WTC11 (cell line): Measurements from ENCODE around the gene PHF21B. TPM values are rescaled to one million over a fixed set of nuclear protein-coding genes. Genes with fewer than 3 reads are reported as not detected.

Experiments
- ATAC-seq: fragments of 200-7000 bp; cut with Tn5 transposase; 2 replicates; pipeline ENCODE4 v1.10.0; 2021; ENCODE audit warnings: mild to moderate bottlenecking, moderate library complexity
- CTCF ChIA-PET: fragments of 300-600 bp; sonication (Branson Sonifier 250); formaldehyde crosslinking; loops from one replicate; lab custom pipeline; 2021; ENCODE audit warnings: antibody characterized with exemption; lab: Charles Lee
- POLR2A ChIA-PET: fragments of 350-600 bp; sonication (Branson Sonifier 250); formaldehyde crosslinking; loops from one replicate; lab custom pipeline; 2021; ENCODE audit warnings: antibody characterized with exemption; lab: Charles Lee
- DNase-seq: peaks from one replicate; pipeline ENCODE4 v3.0.0; 2021; ENCODE audit warnings: low spot score
- H3K27ac Mint-ChIP-seq: 2 replicates; pipeline ENCODE4 v1.8.0; 2021; ENCODE audit warnings: mixed read lengths
- H3K27me3 Mint-ChIP-seq: 2 replicates; pipeline ENCODE4 v1.8.0; 2021; ENCODE audit warnings: low read depth, mild to moderate bottlenecking, moderate library complexity, mixed read lengths
- H3K36me3 Mint-ChIP-seq: 2 replicates; pipeline ENCODE4 v1.8.0; 2021; ENCODE audit warnings: mixed read lengths
- H3K4me1 Mint-ChIP-seq: 2 replicates; pipeline ENCODE4 v1.8.0; 2022; ENCODE audit warnings: mixed read lengths
- H3K4me3 Mint-ChIP-seq: 2 replicates; pipeline ENCODE4 v1.8.0; 2021; ENCODE audit warnings: mild to moderate bottlenecking, moderate library complexity, mixed read lengths
- H3K9me3 Mint-ChIP-seq: 2 replicates; pipeline ENCODE4 v1.8.0; 2021; ENCODE audit warnings: mixed read lengths
- ATF1 ChIP-seq: sonication (generic); formaldehyde crosslinking; IDR thresholded peaks from 2 replicates; pipeline ENCODE4 v1.8.1; 2023; ENCODE audit warnings: mild to moderate bottlenecking, moderate library complexity, missing genetic modification reagents
- CDX4 ChIP-seq: fragments of 250-450 bp; sonication (Bioruptor Pico); IDR thresholded peaks from 2 replicates; pipeline ENCODE4 v1.9.0; 2021; ENCODE audit warnings: moderate library complexity, mild to moderate bottlenecking, inconsistent platforms, borderline replicate concordance
- CREM ChIP-seq: sonication (generic); formaldehyde crosslinking; IDR thresholded peaks from 2 replicates; pipeline ENCODE4 v1.8.1; 2022; ENCODE audit warnings: mild to moderate bottlenecking, missing genetic modification reagents, moderate library complexity
- ETV6 ChIP-seq: sonication (generic); formaldehyde crosslinking; IDR thresholded peaks from 2 replicates; pipeline ENCODE4 v1.8.1; 2022; ENCODE audit warnings: mild to moderate bottlenecking, missing genetic modification reagents
- FOXK1 ChIP-seq: sonication (generic); formaldehyde crosslinking; IDR thresholded peaks from 2 replicates; pipeline ENCODE4 v1.8.0; 2022; ENCODE audit warnings: mild to moderate bottlenecking, moderate library complexity, missing genetic modification reagents
- IRF2 ChIP-seq: sonication (generic); formaldehyde crosslinking; IDR thresholded peaks from 2 replicates; pipeline ENCODE4 v1.8.0; 2022; ENCODE audit warnings: low read depth, missing genetic modification reagents, borderline replicate concordance
- JUN ChIP-seq: sonication (generic); formaldehyde crosslinking; IDR thresholded peaks from 2 replicates; pipeline ENCODE4 v1.8.0; 2023; ENCODE audit warnings: mild to moderate bottlenecking, missing genetic modification reagents
- NR1H2 ChIP-seq: sonication (generic); formaldehyde crosslinking; IDR thresholded peaks from 2 replicates; pipeline ENCODE4 v1.9.0; 2021; ENCODE audit warnings: mild to moderate bottlenecking, moderate library complexity, missing genetic modification reagents
- OVOL2 ChIP-seq: fragments of 250-450 bp; sonication (Bioruptor Pico); IDR thresholded peaks from 2 replicates; pipeline ENCODE4 v1.9.0; 2021; ENCODE audit warnings: mild to moderate bottlenecking, borderline replicate concordance
- PRRX2 ChIP-seq: fragments of 250-450 bp; sonication (Bioruptor Pico); IDR thresholded peaks from 2 replicates; pipeline ENCODE4 v1.8.0; 2021; ENCODE audit warnings: mild to moderate bottlenecking
- RORB ChIP-seq: fragments of 250-450 bp; sonication (Bioruptor Pico); IDR thresholded peaks from 2 replicates; pipeline ENCODE4 v1.9.0; 2021; ENCODE audit warnings: mild to moderate bottlenecking
- SMAD4 ChIP-seq: sonication (generic); formaldehyde crosslinking; IDR thresholded peaks from 2 replicates; pipeline ENCODE4 v1.8.0; 2022; ENCODE audit warnings: mild to moderate bottlenecking, missing genetic modification reagents
- STAT6 ChIP-seq: sonication (generic); formaldehyde crosslinking; conservative IDR thresholded peaks from 2 replicates; pipeline ENCODE4 v1.8.1; 2023; ENCODE audit warnings: mild to moderate bottlenecking, low read depth, missing genetic modification reagents, moderate library complexity
- ZBTB21 ChIP-seq: sonication (generic); formaldehyde crosslinking; IDR thresholded peaks from 2 replicates; pipeline ENCODE4 v1.8.1; 2023; ENCODE audit warnings: mild to moderate bottlenecking, missing genetic modification reagents, borderline replicate concordance
- total RNA-seq: library from RNA; stranded (reverse); gene quantifications from 3 replicates; pipeline ENCODE4 v1.2.3, GENCODE V29; 2021
- TF ChIP-seq, protein P1 (sequence below): sonication (generic); formaldehyde crosslinking; IDR thresholded peaks from 2 replicates; pipeline ENCODE4 v1.8.1; 2023; ENCODE audit warnings: mild to moderate bottlenecking, missing genetic modification reagents
- TF ChIP-seq, protein P2 (sequence below): fragments of 250-450 bp; sonication (Bioruptor Pico); IDR thresholded peaks from 2 replicates; pipeline ENCODE4 v1.8.0; 2021; ENCODE audit warnings: mild to moderate bottlenecking
- TF ChIP-seq, protein P3 (sequence below): sonication (generic); formaldehyde crosslinking; IDR thresholded peaks from 2 replicates; pipeline ENCODE4 v1.8.0; 2022; ENCODE audit warnings: mild to moderate bottlenecking, missing genetic modification reagents

The PHF21B gene
- total RNA-seq, 1 experiment from 2014 or later, result 107 TPM

DNA sequence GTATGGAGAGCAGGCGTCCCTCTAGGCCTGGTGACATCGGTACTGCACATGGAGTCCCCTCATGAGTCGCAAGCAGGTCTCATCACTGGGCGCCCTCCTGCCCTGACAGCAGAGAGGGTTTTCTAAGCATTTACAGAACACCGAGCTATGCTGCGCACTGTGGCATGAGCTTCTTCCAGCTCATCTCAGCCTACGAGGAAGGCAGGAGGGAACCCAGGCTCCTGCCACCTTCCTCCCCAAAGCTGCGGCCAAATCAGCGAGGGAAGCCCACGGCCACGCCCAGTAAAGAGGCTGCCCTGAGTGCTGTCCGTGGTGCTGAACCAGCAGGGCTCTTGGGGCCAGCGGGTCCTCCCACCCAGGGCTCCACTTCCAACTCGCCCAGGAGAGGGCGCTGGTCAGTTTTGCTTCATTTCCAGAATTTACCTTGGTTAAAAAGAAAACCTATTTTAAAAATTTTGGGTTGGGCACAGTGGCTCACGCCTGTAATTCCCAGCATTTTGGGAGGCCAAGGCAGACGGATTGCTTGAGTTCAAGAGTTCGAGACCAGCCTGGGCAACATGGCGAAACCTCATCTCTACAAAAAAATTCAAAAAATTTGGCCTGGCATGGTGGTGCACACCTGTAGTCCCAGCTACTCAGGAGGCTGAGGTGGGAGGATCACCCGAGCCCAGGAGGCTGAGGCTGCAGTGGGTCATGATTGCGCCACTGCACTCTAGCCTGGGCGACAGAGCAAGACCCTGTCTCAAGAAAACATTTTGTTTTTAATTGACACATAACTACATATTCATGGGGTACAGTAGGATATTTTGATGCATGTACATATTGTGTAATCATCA lies 34.2 kb downstream of the PHF21B start (continued):
- TF ChIP-seq, protein P1, sequence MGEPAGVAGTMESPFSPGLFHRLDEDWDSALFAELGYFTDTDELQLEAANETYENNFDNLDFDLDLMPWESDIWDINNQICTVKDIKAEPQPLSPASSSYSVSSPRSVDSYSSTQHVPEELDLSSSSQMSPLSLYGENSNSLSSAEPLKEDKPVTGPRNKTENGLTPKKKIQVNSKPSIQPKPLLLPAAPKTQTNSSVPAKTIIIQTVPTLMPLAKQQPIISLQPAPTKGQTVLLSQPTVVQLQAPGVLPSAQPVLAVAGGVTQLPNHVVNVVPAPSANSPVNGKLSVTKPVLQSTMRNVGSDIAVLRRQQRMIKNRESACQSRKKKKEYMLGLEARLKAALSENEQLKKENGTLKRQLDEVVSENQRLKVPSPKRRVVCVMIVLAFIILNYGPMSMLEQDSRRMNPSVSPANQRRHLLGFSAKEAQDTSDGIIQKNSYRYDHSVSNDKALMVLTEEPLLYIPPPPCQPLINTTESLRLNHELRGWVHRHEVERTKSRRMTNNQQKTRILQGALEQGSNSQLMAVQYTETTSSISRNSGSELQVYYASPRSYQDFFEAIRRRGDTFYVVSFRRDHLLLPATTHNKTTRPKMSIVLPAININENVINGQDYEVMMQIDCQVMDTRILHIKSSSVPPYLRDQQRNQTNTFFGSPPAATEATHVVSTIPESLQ (CRISPR knock-in tag), result no peak
- TF ChIP-seq SMAD4 (peak; percentile 79; the same call in 1 of the 2 replicates), CREM (CRISPR knock-in tag) (peak; percentile 85), OVOL2 (CRISPR knock-in tag) (no peak), STAT6 (CRISPR knock-in tag) (no peak), ETV6 (CRISPR knock-in tag) (peak; percentile 97), NR1H2 (CRISPR knock-in tag) (no peak; the same call in 1 of the 2 replicates), ATF1 (peak; percentile 82; the same call in 1 of the 2 replicates), FOXK1 (CRISPR knock-in tag) (peak; percentile 88), IRF2 (0 out of 2 replicates have a peak, but pooled peaks have one; percentile 79), CDX4 (no peak)
- TF ChIP-seq, protein P2, sequence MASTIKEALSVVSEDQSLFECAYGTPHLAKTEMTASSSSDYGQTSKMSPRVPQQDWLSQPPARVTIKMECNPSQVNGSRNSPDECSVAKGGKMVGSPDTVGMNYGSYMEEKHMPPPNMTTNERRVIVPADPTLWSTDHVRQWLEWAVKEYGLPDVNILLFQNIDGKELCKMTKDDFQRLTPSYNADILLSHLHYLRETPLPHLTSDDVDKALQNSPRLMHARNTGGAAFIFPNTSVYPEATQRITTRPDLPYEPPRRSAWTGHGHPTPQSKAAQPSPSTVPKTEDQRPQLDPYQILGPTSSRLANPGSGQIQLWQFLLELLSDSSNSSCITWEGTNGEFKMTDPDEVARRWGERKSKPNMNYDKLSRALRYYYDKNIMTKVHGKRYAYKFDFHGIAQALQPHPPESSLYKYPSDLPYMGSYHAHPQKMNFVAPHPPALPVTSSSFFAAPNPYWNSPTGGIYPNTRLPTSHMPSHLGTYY (CRISPR knock-in tag), result no peak

GRCh38 chr22:44974454-44974853 lies 35.4 kb downstream of the PHF21B start:
- ATAC-seq (no peak), DNase-seq (no peak)
- Mint-ChIP-seq H3K27ac (no peak overlapping the region), H3K9me3 (no peaks in the 10 kb centered on the region), H3K4me1 (peaks cover 68% of the 10 kb centered on the region), H3K4me3 (no peak overlapping the region), H3K27me3 (no peaks in the 10 kb centered on the region), H3K36me3 (peaks cover 27% of the 10 kb centered on the region)
- ChIA-PET CTCF (interaction anchor here (1.3 to 2.6 kb wide), 2 partner anchors 29 to 107 kb away, joined by 4 to 11 read pairs; no protein-coding TSS in a partner anchor), POLR2A (no interaction called here)
- 0 out of 2 replicates have a peak, but pooled peaks have one; percentile 28 for TF ChIP-seq PRRX2
- TF ChIP-seq RORB (CRISPR knock-in tag), result no peak

GRCh38 chr22:44973829-44974228 lies 36.0 kb downstream of the PHF21B start:
- H3K36me3 Mint-ChIP-seq, result peaks cover 28% of the 10 kb centered on the region
- no peak overlapping the region for H3K4me3 Mint-ChIP-seq
- DNase-seq (no peak), ATAC-seq (no peak)
- no peaks in the 10 kb centered on the region for H3K9me3 Mint-ChIP-seq
- H3K27me3 Mint-ChIP-seq, result no peaks in the 10 kb centered on the region
- TF ChIP-seq, protein P3, sequence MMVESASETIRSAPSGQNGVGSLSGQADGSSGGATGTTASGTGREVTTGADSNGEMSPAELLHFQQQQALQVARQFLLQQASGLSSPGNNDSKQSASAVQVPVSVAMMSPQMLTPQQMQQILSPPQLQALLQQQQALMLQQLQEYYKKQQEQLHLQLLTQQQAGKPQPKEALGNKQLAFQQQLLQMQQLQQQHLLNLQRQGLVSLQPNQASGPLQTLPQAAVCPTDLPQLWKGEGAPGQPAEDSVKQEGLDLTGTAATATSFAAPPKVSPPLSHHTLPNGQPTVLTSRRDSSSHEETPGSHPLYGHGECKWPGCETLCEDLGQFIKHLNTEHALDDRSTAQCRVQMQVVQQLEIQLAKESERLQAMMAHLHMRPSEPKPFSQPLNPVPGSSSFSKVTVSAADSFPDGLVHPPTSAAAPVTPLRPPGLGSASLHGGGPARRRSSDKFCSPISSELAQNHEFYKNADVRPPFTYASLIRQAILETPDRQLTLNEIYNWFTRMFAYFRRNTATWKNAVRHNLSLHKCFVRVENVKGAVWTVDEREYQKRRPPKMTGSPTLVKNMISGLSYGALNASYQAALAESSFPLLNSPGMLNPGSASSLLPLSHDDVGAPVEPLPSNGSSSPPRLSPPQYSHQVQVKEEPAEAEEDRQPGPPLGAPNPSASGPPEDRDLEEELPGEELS (CRISPR knock-in tag), result no peak
- TF ChIP-seq ZBTB21 (CRISPR knock-in tag), result no peak
- TF ChIP-seq JUN, result no peak
- TF ChIP-seq, all 79 proteins: peak for 0
- POLR2A ChIA-PET, result no interaction called here
- H3K4me1 Mint-ChIP-seq, result peaks cover 69% of the 10 kb centered on the region
- CTCF ChIA-PET, result interaction anchor here (2.6 kb wide), 1 partner anchor 108 kb away, joined by 11 read pairs; no protein-coding TSS in a partner anchor
- H3K27ac Mint-ChIP-seq, result peak overlapping the region; percentile 65; the same call in 1 of the 2 replicates
